A673 (cell line): ENCODE results near the gene ENOX1. TPM values are rescaled to one million over a fixed set of nuclear protein-coding genes. Genes with fewer than 3 reads are reported as not detected.

ENCODE experiments used
- BruUV-seq: library from RNA; stranded (reverse); fragments of 400-500 nt; replicated peaks from 2 replicates; lab custom pipeline; 2021; lab: Mats Ljungman, UMichigan
- CTCF ChIA-PET: fragments of 300-600 bp; sonication (Branson Sonifier 250); formaldehyde crosslinking; loops from one replicate; lab custom pipeline; 2022; ENCODE audit warnings: antibody characterized with exemption; lab: Charles Lee
- POLR2A ChIA-PET: fragments of 300-600 bp; sonication (Branson Sonifier 250); formaldehyde crosslinking; loops from one replicate; lab custom pipeline; 2022; ENCODE audit warnings: antibody characterized with exemption; ENCODE audit not compliant: low non-redundant PET; lab: Charles Lee
- DNase-seq: peaks from one replicate; pipeline ENCODE4 v3.0.0-alpha.2; 2015; ENCODE audit warnings: low spot score
- H3K27ac ChIP-seq: fragments of 200-600 bp; sonication (generic); 2 replicates; pipeline ENCODE4 v1.5.1; 2016; ENCODE audit warnings: mixed run types, low read depth, mild to moderate bottlenecking, mixed read lengths, antibody characterized with exemption, low read length; ENCODE audit not compliant: poor library complexity, severe bottlenecking
- H3K27me3 ChIP-seq: fragments of 200-600 bp; sonication (generic); replicated peaks from 2 replicates; pipeline ENCODE4 v1.6.1; 2017; ENCODE audit warnings: mixed run types, low read depth, mild to moderate bottlenecking, mixed read lengths, antibody characterized with exemption, low read length; ENCODE audit not compliant: insufficient read depth, poor library complexity
- H3K36me3 ChIP-seq: fragments of 200-600 bp; sonication (generic); 2 replicates; pipeline ENCODE4 v1.6.1; 2016; ENCODE audit warnings: mixed run types, mild to moderate bottlenecking, mixed read lengths, antibody characterized with exemption, low read length; ENCODE audit not compliant: insufficient read depth, poor library complexity, severe bottlenecking
- H3K4me1 ChIP-seq: fragments of 200-600 bp; sonication (generic); 2 replicates; pipeline ENCODE4 v1.6.1; 2017; ENCODE audit warnings: mixed run types, mild to moderate bottlenecking, mixed read lengths, antibody characterized with exemption, low read length; ENCODE audit not compliant: insufficient read depth, poor library complexity, severe bottlenecking
- H3K4me3 ChIP-seq: fragments of 200-600 bp; sonication (generic); 2 replicates; pipeline ENCODE4 v1.5.1; 2016; ENCODE audit warnings: low read depth, mixed run types, mild to moderate bottlenecking, mixed read lengths, low read length; ENCODE audit not compliant: poor library complexity, severe bottlenecking
- H3K9me3 ChIP-seq: fragments of 200-600 bp; sonication (generic); 2 replicates; pipeline ENCODE4 v1.6.1; 2016; ENCODE audit warnings: mixed run types, low read depth, mild to moderate bottlenecking, mixed read lengths, antibody characterized with exemption, low read length; ENCODE audit not compliant: poor library complexity, severe bottlenecking
- CTCF ChIP-seq: fragments of 300-800, 200-600 bp; sonication (generic); conservative IDR thresholded peaks from 2 replicates; pipeline ENCODE4 v1.5.1; 2017; ENCODE audit warnings: low read depth, mild to moderate bottlenecking, antibody characterized with exemption, low read length, moderate library complexity, mixed read lengths
- EZH2 ChIP-seq: fragments of 200-600 bp; sonication (generic); IDR thresholded peaks from 2 replicates; pipeline ENCODE4 v1.6.1; 2017; ENCODE audit warnings: borderline replicate concordance, low read depth, mild to moderate bottlenecking, mixed read lengths, antibody characterized with exemption, low read length; ENCODE audit not compliant: poor library complexity, severe bottlenecking
- intact Hi-C: fragments of 100-400 bp; cut with micrococcal nuclease; formaldehyde crosslinking; loops from one replicate; pipeline ENCODE4 v1.10.0; 2022; ENCODE audit not compliant: unreplicated experiment
- total RNA-seq: library from RNA; stranded (reverse); gene quantifications from 2 replicates; pipeline ENCODE4 v1.2.3, GENCODE V29; 2021

ENOX1 gene
- total RNA-seq, 1 experiment from 2014 or later, result 4.4 TPM

DNA sequence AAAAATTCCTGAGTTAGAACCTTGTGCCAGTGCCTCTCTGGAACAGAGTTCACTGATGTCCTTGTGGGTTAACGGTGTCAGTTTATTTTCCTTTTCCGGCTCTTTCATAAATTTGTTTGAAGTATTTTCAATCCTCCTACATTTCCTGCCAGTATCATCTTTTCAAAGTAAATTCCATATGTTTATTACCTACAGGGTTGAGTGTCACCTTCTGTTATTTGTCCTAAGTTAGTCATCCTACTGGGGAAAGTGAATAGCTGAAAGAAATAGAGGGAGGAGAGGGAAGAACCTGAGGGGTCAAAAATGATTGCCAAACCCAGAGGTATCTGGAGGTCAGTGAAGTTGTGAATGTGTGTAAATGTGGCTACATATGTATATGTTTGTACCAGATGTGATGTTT is 582.2 kb downstream of the ENOX1 start:
- intact Hi-C loops, result no loop called here
- TF ChIP-seq CTCF (no peak), EZH2 (no peak)
- H3K4me1 ChIP-seq, result no peaks in the 10 kb centered on the region
- no peak overlapping the region for H3K27ac ChIP-seq
- BruUV-seq, result no TSS peak
- no peaks in the 10 kb centered on the region for H3K36me3 ChIP-seq
- no peak overlapping the region for H3K4me3 ChIP-seq
- DNase-seq, result no peak
- no peaks in the 10 kb centered on the region for H3K27me3 ChIP-seq
- no peaks in the 10 kb centered on the region for H3K9me3 ChIP-seq
- ChIA-PET CTCF (no interaction called here), POLR2A (no interaction called here)

GRCh38 chr13:43203781-43204180 is 583.0 kb downstream of the ENOX1 start:
- H3K9me3 ChIP-seq, result no peaks in the 10 kb centered on the region
- intact Hi-C loops, result no loop called here
- no TSS peak for BruUV-seq
- H3K27ac ChIP-seq, result no peak overlapping the region
- CTCF ChIA-PET, result no interaction called here
- POLR2A ChIA-PET, result no interaction called here
- no peaks in the 10 kb centered on the region for H3K27me3 ChIP-seq
- no peaks in the 10 kb centered on the region for H3K4me1 ChIP-seq
- DNase-seq, result no peak
- no peak for TF ChIP-seq CTCF
- no peak for TF ChIP-seq EZH2
- H3K36me3 ChIP-seq, result no peaks in the 10 kb centered on the region
- no peak overlapping the region for H3K4me3 ChIP-seq

DNA sequence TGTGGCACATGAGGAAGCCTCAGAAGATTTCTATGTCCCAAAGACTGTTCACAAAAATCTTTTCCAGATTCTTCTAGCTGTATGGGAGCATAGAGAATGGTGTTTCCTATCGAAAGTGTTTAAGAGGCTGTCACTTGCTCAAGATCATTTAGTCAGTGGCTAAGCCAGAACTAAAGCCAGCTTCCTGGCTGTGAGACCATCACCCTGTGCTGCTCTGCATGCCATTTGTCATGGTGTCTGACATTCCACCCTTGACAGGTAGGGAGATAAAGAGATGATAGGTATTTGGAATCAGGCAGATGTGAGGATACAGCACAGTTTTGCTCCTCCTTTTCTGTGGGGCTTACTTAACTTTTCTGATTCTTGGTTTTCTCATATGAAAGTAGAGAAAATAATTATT is 586.0 kb downstream of the ENOX1 start:
- Histone ChIP-seq H3K9me3 (no peaks in the 10 kb centered on the region), H3K27ac (no peak overlapping the region), H3K4me1 (peaks cover 5% of the 10 kb centered on the region), H3K4me3 (no peak overlapping the region), H3K36me3 (no peaks in the 10 kb centered on the region), H3K27me3 (no peaks in the 10 kb centered on the region)
- intact Hi-C loops, result no loop called here
- CTCF ChIA-PET, result no interaction called here
- POLR2A ChIA-PET, result no interaction called here
- TF ChIP-seq EZH2, result no peak
- TF ChIP-seq CTCF, result no peak
- BruUV-seq, result no TSS peak
- no peak for DNase-seq
